Lower lobe of right lung (tissue), 2 donors: ENCODE data around the gene MYO1D. TPM values are rescaled to one million over a fixed set of nuclear protein-coding genes. Genes with fewer than 3 reads are reported as not detected.

Source experiments
- ATAC-seq, 2 donors: fragments of 200-7000 bp; cut with Tn5 transposase; one replicate each; pipeline ENCODE4 v1.9.1; 2020 to 2022; ENCODE audit warnings: mild to moderate bottlenecking in 2 of 2, moderate library complexity in 2 of 2
- DNase-seq: peaks from one replicate; pipeline ENCODE4 v3.0.0-alpha.2; 2020
- H3K27ac ChIP-seq: fragments of 200-600 bp; one replicate; pipeline ENCODE4 v1.8.0; 2022
- H3K27me3 ChIP-seq: fragments of 200-600 bp; one replicate; pipeline ENCODE4 v1.8.0; 2022; ENCODE audit warnings: low read depth
- H3K36me3 ChIP-seq: fragments of 200-600 bp; one replicate; pipeline ENCODE4 v1.8.0; 2022; ENCODE audit warnings: mild to moderate bottlenecking
- H3K4me1 ChIP-seq: fragments of 200-600 bp; one replicate; pipeline ENCODE4 v1.8.0; 2022
- H3K4me3 ChIP-seq: fragments of 200-600 bp; one replicate; pipeline ENCODE4 v1.8.0; 2022; ENCODE audit warnings: mild to moderate bottlenecking
- H3K9me3 ChIP-seq: fragments of 200-600 bp; one replicate; pipeline ENCODE4 v1.8.0; 2022
- intact Hi-C: fragments of 100-400 bp; cut with DNase I; formaldehyde crosslinking; loops from one replicate; pipeline ENCODE4 v1.11.0; 2022
- total RNA-seq: library from RNA; stranded (reverse); fragmentation: NEBNext Ultra II Directional; extraction: Animal tissue kit (Norgen Biotek cat#: 25700); gene quantifications from one replicate; pipeline ENCODE4 v1.2.1, GENCODE V29; 2021
- TF ChIP-seq, protein P1 (sequence below): fragments of 200-600 bp; IDR thresholded peaks from one replicate; pipeline ENCODE4 v1.8.0; 2022; ENCODE audit warnings: antibody characterized with exemption, mild to moderate bottlenecking
- donor health status: DM: no; HTN: yes; CAD: no; lungs with severe emphysema.

The MYO1D gene
- total RNA-seq, 1 donor from 2014 or later, result 58.0 TPM

DNA sequence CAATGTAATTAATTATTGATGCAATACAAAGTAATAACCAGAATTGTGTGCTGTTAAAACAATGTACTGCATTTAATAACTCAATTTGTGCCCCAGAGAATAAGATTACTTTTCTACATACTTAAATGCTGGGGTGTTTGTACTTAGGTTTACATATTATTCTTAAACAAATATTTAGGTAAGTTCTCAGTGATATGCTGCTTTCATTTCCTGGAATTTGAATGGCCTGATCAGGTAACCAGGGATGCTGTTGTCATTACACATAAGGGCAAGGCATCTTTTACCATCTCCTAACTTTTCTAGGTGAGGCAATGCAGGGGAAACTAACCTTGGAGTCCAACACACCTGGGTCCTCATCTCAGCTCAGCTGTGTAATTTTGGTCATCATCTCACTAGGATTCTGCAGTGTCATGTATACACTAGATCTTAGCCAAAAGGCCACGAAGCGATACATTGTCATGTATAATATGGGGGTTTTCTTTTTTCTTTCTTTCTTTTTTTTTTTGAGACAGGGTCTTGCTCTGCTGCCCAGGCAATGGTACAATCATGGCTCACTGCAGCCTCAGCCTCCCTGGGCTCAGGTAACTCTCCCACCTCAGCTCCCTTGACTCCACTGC lies 45.2 kb downstream of the MYO1D start:
- H3K27me3 ChIP-seq, result no peaks in the 10 kb centered on the region
- H3K4me3 ChIP-seq, result no peak overlapping the region
- DNase-seq (no peak), ATAC-seq (peak in 1 of 2 donors; percentile 60)
- H3K36me3 ChIP-seq, result no peaks in the 10 kb centered on the region
- no peaks in the 10 kb centered on the region for H3K9me3 ChIP-seq
- intact Hi-C loops, result no loop called here
- TF ChIP-seq, protein P1, sequence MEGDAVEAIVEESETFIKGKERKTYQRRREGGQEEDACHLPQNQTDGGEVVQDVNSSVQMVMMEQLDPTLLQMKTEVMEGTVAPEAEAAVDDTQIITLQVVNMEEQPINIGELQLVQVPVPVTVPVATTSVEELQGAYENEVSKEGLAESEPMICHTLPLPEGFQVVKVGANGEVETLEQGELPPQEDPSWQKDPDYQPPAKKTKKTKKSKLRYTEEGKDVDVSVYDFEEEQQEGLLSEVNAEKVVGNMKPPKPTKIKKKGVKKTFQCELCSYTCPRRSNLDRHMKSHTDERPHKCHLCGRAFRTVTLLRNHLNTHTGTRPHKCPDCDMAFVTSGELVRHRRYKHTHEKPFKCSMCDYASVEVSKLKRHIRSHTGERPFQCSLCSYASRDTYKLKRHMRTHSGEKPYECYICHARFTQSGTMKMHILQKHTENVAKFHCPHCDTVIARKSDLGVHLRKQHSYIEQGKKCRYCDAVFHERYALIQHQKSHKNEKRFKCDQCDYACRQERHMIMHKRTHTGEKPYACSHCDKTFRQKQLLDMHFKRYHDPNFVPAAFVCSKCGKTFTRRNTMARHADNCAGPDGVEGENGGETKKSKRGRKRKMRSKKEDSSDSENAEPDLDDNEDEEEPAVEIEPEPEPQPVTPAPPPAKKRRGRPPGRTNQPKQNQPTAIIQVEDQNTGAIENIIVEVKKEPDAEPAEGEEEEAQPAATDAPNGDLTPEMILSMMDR, result no peak
- H3K27ac ChIP-seq, result no peak overlapping the region
- H3K4me1 ChIP-seq, result peaks cover 16% of the 10 kb centered on the region

DNA sequence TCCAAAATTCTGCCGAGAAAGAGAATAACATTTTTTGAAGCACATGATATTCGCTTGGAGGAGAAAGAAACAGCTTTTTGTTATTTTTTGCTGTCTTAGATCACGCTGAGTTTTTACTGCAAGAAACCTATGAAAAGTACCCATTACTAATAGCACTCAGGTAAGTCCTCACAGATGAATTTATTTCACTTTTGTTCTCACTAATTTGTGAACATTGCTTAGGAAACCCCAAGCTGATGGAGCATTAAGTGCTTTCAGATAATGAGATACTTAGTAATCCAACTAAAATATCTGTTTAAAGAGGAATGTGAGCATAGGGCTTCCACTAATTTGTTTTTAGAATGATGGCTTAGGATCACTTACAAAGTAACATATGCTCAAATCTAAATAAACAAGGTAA lies 45.7 kb downstream of the MYO1D start:
- Histone ChIP-seq H3K27me3 (no peaks in the 10 kb centered on the region), H3K27ac (no peak overlapping the region), H3K36me3 (no peaks in the 10 kb centered on the region), H3K4me1 (peaks cover 16% of the 10 kb centered on the region), H3K9me3 (no peaks in the 10 kb centered on the region), H3K4me3 (no peak overlapping the region)
- intact Hi-C loops, result no loop called here
- ATAC-seq, result no peak
- TF ChIP-seq, protein P1, result no peak
- DNase-seq, result no peak

DNA sequence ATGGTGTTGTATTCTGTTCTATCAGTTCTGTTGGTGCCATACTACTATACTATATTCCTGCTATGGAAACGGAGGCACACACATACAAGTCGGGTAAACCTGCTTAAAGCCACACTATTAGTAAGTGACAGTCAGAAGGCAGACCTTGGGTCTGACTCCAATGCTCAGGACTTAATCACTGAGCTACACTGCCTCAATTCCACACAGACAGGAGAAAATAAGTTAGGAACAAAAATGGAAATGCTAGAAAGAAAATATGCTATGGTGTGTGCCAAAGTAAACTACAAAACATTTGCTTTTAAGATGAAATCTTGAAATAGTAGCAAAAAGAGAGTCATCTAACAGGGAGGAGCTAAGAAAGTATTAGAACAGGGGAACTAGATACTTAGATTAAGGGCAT lies 48.1 kb downstream of the MYO1D start:
- Histone ChIP-seq H3K36me3 (no peaks in the 10 kb centered on the region), H3K9me3 (no peaks in the 10 kb centered on the region), H3K27me3 (no peaks in the 10 kb centered on the region), H3K4me3 (peak overlapping the region; percentile 2), H3K4me1 (peaks cover 16% of the 10 kb centered on the region), H3K27ac (no peak overlapping the region)
- TF ChIP-seq, protein P1, result no peak
- intact Hi-C loops, result no loop called here
- DNase-seq, result no peak
- peak in 1 of 2 donors; percentile 38 for ATAC-seq

DNA sequence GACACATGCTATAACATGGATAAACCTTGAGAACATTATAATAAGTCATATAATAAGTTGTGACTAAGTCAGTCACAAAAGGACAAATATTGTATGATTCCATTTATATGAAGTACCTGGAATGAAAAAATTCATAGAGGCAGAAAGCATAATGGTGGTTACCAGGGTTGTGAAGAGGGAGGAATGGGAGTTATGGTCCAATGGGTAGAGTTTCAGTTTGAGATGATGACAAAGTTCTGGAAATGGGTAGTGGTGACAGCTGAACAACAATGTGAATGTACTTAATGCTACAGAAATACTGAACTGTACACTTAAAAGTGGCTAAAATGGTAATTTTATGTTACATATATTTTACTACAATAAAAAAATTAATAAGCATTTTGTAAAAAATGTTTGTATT lies 49.7 kb downstream of the MYO1D start:
- TF ChIP-seq, protein P1, result no peak
- Histone ChIP-seq H3K36me3 (no peaks in the 10 kb centered on the region), H3K4me3 (no peak overlapping the region), H3K27me3 (no peaks in the 10 kb centered on the region), H3K4me1 (peaks cover 23% of the 10 kb centered on the region), H3K27ac (no peak overlapping the region), H3K9me3 (no peaks in the 10 kb centered on the region)
- intact Hi-C loops, result no loop called here
- DNase-seq, result no peak
- no peak for ATAC-seq

DNA sequence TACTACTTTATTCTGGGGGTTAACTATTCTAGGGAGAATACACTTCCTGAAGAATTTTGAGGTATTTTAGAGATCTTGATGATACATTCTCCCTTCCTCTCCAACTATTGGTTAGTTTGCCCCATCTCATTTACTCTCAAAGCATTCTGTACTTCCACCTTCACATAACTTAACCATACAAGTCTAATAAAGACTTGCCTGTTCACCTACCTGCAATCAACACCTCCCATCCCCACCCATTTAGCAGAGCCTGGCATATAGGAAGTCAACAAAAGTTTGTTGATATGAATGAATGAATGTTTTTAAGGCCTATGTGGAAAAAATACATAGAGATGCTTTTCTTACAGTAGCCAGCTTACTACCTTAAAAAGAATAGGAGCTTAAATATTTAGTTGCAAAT lies 50.8 kb downstream of the MYO1D start:
- DNase-seq, result no peak
- Histone ChIP-seq H3K27ac (no peak overlapping the region), H3K9me3 (no peaks in the 10 kb centered on the region), H3K27me3 (no peaks in the 10 kb centered on the region), H3K4me3 (no peak overlapping the region), H3K4me1 (peaks cover 23% of the 10 kb centered on the region), H3K36me3 (no peaks in the 10 kb centered on the region)
- TF ChIP-seq, protein P1, result no peak
- intact Hi-C loops, result no loop called here
- ATAC-seq, result no peak

DNA sequence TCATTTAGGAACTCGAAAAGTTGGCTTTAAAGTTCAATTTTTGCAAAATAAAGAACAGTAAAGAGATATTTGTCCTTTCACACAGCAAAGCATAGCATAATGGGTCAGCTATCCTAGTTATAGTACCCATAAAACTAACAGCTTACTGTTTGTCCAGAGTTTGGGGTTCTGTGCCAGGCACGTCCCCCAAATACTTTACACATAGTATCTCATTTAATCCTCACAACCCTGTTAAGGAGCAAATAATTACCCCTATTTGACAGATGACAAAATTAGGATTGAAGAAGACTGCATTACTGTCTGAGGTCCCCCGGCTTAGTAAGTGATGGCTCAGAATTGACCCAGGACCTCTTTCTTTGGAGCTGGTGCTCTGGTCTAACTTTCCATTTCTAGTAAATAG lies 52.6 kb downstream of the MYO1D start:
- no peak overlapping the region for H3K27ac ChIP-seq
- no peaks in the 10 kb centered on the region for H3K27me3 ChIP-seq
- H3K4me1 ChIP-seq, result peaks cover 23% of the 10 kb centered on the region
- no peak for ATAC-seq
- DNase-seq, result no peak
- intact Hi-C loops, result no loop called here
- H3K36me3 ChIP-seq, result no peaks in the 10 kb centered on the region
- TF ChIP-seq, protein P1, result no peak
- no peak overlapping the region for H3K4me3 ChIP-seq
- H3K9me3 ChIP-seq, result no peaks in the 10 kb centered on the region
